22Rv1 (cell line): ENCODE measurements around the gene TTC28.

Experiments
- H3K27ac ChIP-seq: fragments of 450-650 bp; 2 replicates; pipeline ENCODE4 v1.5.1; 2017
- ZFX ChIP-seq: fragments of 450-650 bp; IDR thresholded peaks from 2 replicates; pipeline ENCODE4 v1.6.1; 2017; ENCODE audit warnings: antibody characterized with exemption, borderline replicate concordance
- TF ChIP-seq, protein P1 (sequence below): fragments of 450-650 bp; IDR thresholded peaks from 2 replicates; pipeline ENCODE4 v1.5.1; 2017; ENCODE audit warnings: mild to moderate bottlenecking

The TTC28 gene

GRCh38 chr22:28397306-28397705 lies 282.3 kb downstream of the TTC28 start:
- no peak overlapping the region for H3K27ac ChIP-seq
- TF ChIP-seq ZFX, result no peak
- TF ChIP-seq, protein P1, sequence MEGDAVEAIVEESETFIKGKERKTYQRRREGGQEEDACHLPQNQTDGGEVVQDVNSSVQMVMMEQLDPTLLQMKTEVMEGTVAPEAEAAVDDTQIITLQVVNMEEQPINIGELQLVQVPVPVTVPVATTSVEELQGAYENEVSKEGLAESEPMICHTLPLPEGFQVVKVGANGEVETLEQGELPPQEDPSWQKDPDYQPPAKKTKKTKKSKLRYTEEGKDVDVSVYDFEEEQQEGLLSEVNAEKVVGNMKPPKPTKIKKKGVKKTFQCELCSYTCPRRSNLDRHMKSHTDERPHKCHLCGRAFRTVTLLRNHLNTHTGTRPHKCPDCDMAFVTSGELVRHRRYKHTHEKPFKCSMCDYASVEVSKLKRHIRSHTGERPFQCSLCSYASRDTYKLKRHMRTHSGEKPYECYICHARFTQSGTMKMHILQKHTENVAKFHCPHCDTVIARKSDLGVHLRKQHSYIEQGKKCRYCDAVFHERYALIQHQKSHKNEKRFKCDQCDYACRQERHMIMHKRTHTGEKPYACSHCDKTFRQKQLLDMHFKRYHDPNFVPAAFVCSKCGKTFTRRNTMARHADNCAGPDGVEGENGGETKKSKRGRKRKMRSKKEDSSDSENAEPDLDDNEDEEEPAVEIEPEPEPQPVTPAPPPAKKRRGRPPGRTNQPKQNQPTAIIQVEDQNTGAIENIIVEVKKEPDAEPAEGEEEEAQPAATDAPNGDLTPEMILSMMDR, result no peak

- no peak for TF ChIP-seq ZFX
- TF ChIP-seq, protein P1, result no peak
These were observed 283.5 kb downstream of the TTC28 start for GRCh38 chr22:28395920-28396753.

GRCh38 chr22:28395520-28395919 lies 284.1 kb downstream of the TTC28 start:
- TF ChIP-seq, protein P1, result no peak
- TF ChIP-seq ZFX, result no peak
- H3K27ac ChIP-seq, result no peak overlapping the region

More at GRCh38 chr22:28395920-28396753, 283.5 kb downstream of the TTC28 start:
- H3K27ac ChIP-seq, result no peak overlapping the region

GRCh38 chr22:28394513-28395110 lies 285.0 kb downstream of the TTC28 start:
- no peak overlapping the region for H3K27ac ChIP-seq
- no peak for TF ChIP-seq ZFX
- TF ChIP-seq, protein P1, result no peak

- TF ChIP-seq, protein P1, result no peak
- TF ChIP-seq ZFX, result no peak
- H3K27ac ChIP-seq, result no peak overlapping the region
These were observed 298.0 kb downstream of the TTC28 start for GRCh38 chr22:28381429-28382167.

DNA sequence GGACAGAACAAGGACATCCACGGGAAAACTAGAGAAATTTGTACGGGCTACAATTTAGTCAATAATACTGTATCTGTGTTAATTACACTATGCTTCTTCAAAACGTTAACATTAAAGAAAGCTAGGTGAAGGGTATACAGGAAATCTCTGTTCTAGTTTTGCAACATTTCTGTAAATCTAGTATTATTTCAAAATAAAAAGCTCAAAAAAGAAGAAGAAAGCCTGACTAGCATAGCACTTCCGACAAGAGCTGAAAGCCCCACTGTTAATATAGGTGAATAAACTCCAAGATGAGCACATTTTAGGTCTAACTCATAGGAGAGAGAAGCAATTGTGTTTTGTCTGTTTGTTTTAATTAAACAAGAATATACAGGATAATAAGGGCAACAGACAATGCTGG lies 299.7 kb downstream of the TTC28 start:
- TF ChIP-seq ZFX, result no peak
- TF ChIP-seq, protein P1, result no peak
- H3K27ac ChIP-seq, result no peak overlapping the region
